Body of pancreas (tissue), 4 donors: ENCODE data around the gene C1QC.

Experiments used
- POLR2A ChIP-seq, 3 donors: fragments of 450-650 bp; IDR thresholded peaks; one replicate each; pipeline ENCODE4 v1.6.1; 2016; ENCODE audit warnings: antibody characterized with exemption in 3 of 3, mild to moderate bottlenecking in 2 of 3
- TF ChIP-seq, protein P1 (sequence below), 7 experiments: fragments of 450-650 bp in 4 of 7; fragments of 200-600 bp in 3 of 7; sonication (generic) in 3 of 7; IDR thresholded peaks; one replicate each; pipeline ENCODE4 v1.5.1; 2016 to 2019; ENCODE audit warnings: antibody characterized with exemption in 7 of 7

DNA sequence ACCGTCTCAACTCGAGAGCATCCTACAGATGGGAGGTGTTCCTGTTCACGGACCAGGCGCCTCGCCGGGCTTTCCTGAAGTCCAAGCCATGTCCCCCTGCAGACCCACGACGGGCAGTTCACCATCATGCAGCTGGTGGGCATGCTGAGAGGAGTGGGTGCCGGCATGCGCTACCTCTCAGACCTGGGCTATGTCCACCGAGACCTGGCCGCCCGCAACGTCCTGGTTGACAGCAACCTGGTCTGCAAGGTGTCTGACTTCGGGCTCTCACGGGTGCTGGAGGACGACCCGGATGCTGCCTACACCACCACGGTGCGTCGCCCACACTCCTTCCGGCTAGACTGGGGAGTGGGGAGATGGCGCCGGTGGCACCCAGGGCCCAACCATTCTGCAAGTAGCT lies 44.7 kb upstream of the C1QC start:
- TF ChIP-seq, protein P1, sequence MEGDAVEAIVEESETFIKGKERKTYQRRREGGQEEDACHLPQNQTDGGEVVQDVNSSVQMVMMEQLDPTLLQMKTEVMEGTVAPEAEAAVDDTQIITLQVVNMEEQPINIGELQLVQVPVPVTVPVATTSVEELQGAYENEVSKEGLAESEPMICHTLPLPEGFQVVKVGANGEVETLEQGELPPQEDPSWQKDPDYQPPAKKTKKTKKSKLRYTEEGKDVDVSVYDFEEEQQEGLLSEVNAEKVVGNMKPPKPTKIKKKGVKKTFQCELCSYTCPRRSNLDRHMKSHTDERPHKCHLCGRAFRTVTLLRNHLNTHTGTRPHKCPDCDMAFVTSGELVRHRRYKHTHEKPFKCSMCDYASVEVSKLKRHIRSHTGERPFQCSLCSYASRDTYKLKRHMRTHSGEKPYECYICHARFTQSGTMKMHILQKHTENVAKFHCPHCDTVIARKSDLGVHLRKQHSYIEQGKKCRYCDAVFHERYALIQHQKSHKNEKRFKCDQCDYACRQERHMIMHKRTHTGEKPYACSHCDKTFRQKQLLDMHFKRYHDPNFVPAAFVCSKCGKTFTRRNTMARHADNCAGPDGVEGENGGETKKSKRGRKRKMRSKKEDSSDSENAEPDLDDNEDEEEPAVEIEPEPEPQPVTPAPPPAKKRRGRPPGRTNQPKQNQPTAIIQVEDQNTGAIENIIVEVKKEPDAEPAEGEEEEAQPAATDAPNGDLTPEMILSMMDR (IDR thresholded peaks at IDR 0.05), result no peak
- no peak for TF ChIP-seq POLR2A (IDR thresholded peaks at IDR 0.05)
